Liver (tissue), 9 donors: ENCODE data around the gene HEXIM1. TPM values are rescaled to one million over a fixed set of nuclear protein-coding genes. Genes with fewer than 3 reads are reported as not detected.

ENCODE experiments used
- DNase-seq: peaks from one replicate; pipeline ENCODE4 v3.0.0-alpha.2; 2017; ENCODE audit warnings: low spot score
- H3K27ac ChIP-seq, 2 donors: one replicate each; pipeline ENCODE4 v1.7.0; 2013; ENCODE audit warnings: inconsistent platforms in 2 of 2, low read length in 2 of 2, control low read depth in 1 of 2, low read depth in 1 of 2, mild to moderate bottlenecking in 1 of 2
- H3K27me3 ChIP-seq, 4 donors: one replicate each; pipeline versions ENCODE4 v1.6.1 to v1.7.0; 2013; ENCODE audit warnings: low read length in 3 of 4, inconsistent platforms in 1 of 4, mild to moderate bottlenecking in 1 of 4, moderate library complexity in 1 of 4; ENCODE audit not compliant: control insufficient read depth in 4 of 4, insufficient read depth in 4 of 4
- H3K36me3 ChIP-seq, 4 donors: one replicate each; pipeline versions ENCODE4 v1.6.1 to v1.7.0; 2013; ENCODE audit warnings: low read length in 3 of 4, mild to moderate bottlenecking in 3 of 4, low read depth in 1 of 4, moderate library complexity in 1 of 4; ENCODE audit not compliant: control insufficient read depth in 4 of 4, insufficient read depth in 3 of 4
- H3K4me1 ChIP-seq, 4 donors: one replicate each; pipeline versions ENCODE4 v1.6.1 to v1.7.0; 2013; ENCODE audit warnings: low read length in 3 of 4, mild to moderate bottlenecking in 3 of 4, moderate library complexity in 1 of 4; ENCODE audit not compliant: control insufficient read depth in 4 of 4, insufficient read depth in 4 of 4
- H3K4me3 ChIP-seq, 3 donors: one replicate each; pipeline versions ENCODE4 v1.6.1 to v1.7.0; 2013; ENCODE audit warnings: low read length in 3 of 3, control low read depth in 1 of 3, low read depth in 1 of 3, mild to moderate bottlenecking in 1 of 3
- H3K9ac ChIP-seq, 2 donors: one replicate each; pipeline ENCODE4 v1.7.0; 2013; ENCODE audit warnings: low read length in 2 of 2, mild to moderate bottlenecking in 2 of 2, moderate library complexity in 2 of 2, control low read depth in 1 of 2, low read depth in 1 of 2
- H3K9me3 ChIP-seq, 4 donors: one replicate each; pipeline versions ENCODE4 v1.6.1 to v1.7.0; 2013; ENCODE audit warnings: low read length in 3 of 4; ENCODE audit not compliant: control insufficient read depth in 4 of 4
- CTCF ChIP-seq: fragments of 150-350 bp; IDR thresholded peaks from 2 replicates; pipeline ENCODE4 v1.5.1; 2017; ENCODE audit warnings: improper control_type of control experiment, low read depth, low read length; ENCODE audit not compliant: missing input control
- EGR1 ChIP-seq, 2 donors: IDR thresholded peaks; 2 replicates each; pipeline ENCODE4 v1.6.1; 2016 to 2018; ENCODE audit warnings: antibody characterized with exemption in 2 of 2, low read depth in 2 of 2
- FOXA1 ChIP-seq: IDR thresholded peaks from 2 replicates; pipeline ENCODE4 v1.6.1; 2016; ENCODE audit warnings: antibody characterized with exemption
- FOXA2 ChIP-seq: IDR thresholded peaks from 2 replicates; pipeline ENCODE4 v1.6.1; 2016; ENCODE audit warnings: antibody characterized with exemption
- GABPA ChIP-seq, 2 donors: IDR thresholded peaks in 1 of 2; conservative IDR thresholded peaks in 1 of 2; 2 replicates each; pipeline ENCODE4 v1.6.1; 2016; ENCODE audit warnings: antibody characterized with exemption in 2 of 2, mild to moderate bottlenecking in 1 of 2, moderate library complexity in 1 of 2
- HNF4A ChIP-seq, 2 donors: conservative IDR thresholded peaks; 2 replicates each; pipeline ENCODE4 v1.6.1; 2016; ENCODE audit warnings: antibody characterized with exemption in 2 of 2, mild to moderate bottlenecking in 2 of 2
- HNF4G ChIP-seq: IDR thresholded peaks from 2 replicates; pipeline ENCODE4 v1.6.1; 2016; ENCODE audit warnings: antibody characterized with exemption
- JUND ChIP-seq, 2 donors: IDR thresholded peaks; 2 replicates each; pipeline ENCODE4 v1.6.1; 2016; ENCODE audit warnings: antibody characterized with exemption in 2 of 2
- MAX ChIP-seq: IDR thresholded peaks from 2 replicates; pipeline ENCODE4 v1.6.1; 2016; ENCODE audit warnings: antibody characterized with exemption
- NR2F2 ChIP-seq: IDR thresholded peaks from 2 replicates; pipeline ENCODE4 v1.6.1; 2016; ENCODE audit warnings: antibody characterized with exemption
- RAD21 ChIP-seq, 2 donors: IDR thresholded peaks; 2 replicates each; pipeline ENCODE4 v1.6.1; 2016; ENCODE audit warnings: antibody characterized with exemption in 2 of 2, mild to moderate bottlenecking in 2 of 2
- RXRA ChIP-seq, 2 donors: IDR thresholded peaks; 2 replicates each; pipeline ENCODE4 v1.6.1; 2017 to 2018; ENCODE audit warnings: antibody characterized with exemption in 2 of 2, mild to moderate bottlenecking in 1 of 2
- SP1 ChIP-seq: IDR thresholded peaks from 2 replicates; pipeline ENCODE4 v1.6.1; 2018; ENCODE audit warnings: antibody characterized with exemption, mild to moderate bottlenecking
- TAF1 ChIP-seq: conservative IDR thresholded peaks from 2 replicates; pipeline ENCODE4 v1.6.1; 2016; ENCODE audit warnings: antibody characterized with exemption, mild to moderate bottlenecking
- YY1 ChIP-seq: IDR thresholded peaks from 2 replicates; pipeline ENCODE4 v1.6.1; 2016; ENCODE audit warnings: antibody characterized with exemption, mild to moderate bottlenecking
- WGBS: extraction: QIAGEN DNeasy Blood & Tissue Kit; methylation state at CpG from one replicate; pipeline ENCODE4 v1.1.7; 2013; 5-methylcytosine and 5-hydroxymethylcytosine counted together
- polyA plus RNA-seq, 2 donors: library from polyadenylated mRNA; stranded (reverse) in 1 of 2; unstranded in 1 of 2; fragments of 200-250 nt in 1 of 2; fragments of >200 nt in 1 of 2; fragmentation: Nextera tagmentation in 1 of 2; extraction: Ambion mirVana in 1 of 2; gene quantifications; one replicate each; pipeline versions ENCODE4 v1.2.1 to v1.2.3, GENCODE V29; 2013 to 2015
- total RNA-seq, 2 donors: library from RNA; depleted of rRNA; stranded (reverse); fragments of >200 nt; gene quantifications; one replicate each; pipeline ENCODE4 v1.2.3, GENCODE V29; 2014
- TF ChIP-seq, protein P1 (sequence below): IDR thresholded peaks from 2 replicates; pipeline ENCODE4 v1.6.1; 2016; ENCODE audit warnings: antibody characterized with exemption
- TF ChIP-seq, protein P2 (sequence below): IDR thresholded peaks from 2 replicates; pipeline ENCODE4 v1.6.1; 2016; ENCODE audit warnings: antibody characterized with exemption
- TF ChIP-seq, protein P3 (sequence below): IDR thresholded peaks from 2 replicates; pipeline ENCODE4 v1.6.1; 2016; ENCODE audit warnings: antibody characterized with exemption, mild to moderate bottlenecking
- donor health status: healthy.
- donor health status: healthy.
- donor health status: healthy.
- donor health status: healthy.
- donor health status: healthy.

HEXIM1 gene
- total and polyA plus RNA-seq, 4 donors: 7.4 to 14.3 (median 12.3) TPM

DNA sequence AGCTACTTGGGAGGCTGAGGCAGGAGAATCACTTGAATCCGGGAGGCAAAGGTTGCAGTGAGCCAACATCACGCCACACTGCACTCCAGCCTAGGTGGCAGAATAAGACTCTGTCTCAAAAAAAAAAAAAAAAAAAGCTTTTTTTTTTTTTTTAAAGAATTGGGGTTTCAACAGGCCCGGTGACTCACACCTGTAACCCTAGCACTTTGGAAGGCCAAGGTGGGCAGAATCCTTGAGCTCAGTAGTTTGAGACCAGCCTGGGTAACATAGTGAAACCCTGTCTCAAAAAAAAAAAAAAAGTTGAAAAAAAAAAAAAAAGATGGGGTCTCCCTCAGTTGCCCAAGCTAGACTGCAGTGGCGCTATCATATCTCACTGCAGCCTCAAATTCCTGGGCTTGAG lies 6.8 kb downstream of the HEXIM1 start:
- H3K9ac ChIP-seq: no peak overlapping the region
- DNase-seq: no peak
- H3K27ac ChIP-seq: no peak overlapping the region
- TF ChIP-seq FOXA2 (no peak), CTCF (no peak), MAX (no peak), HNF4A (conservative IDR thresholded peaks at IDR 0.05) (no peak), RXRA (IDR thresholded peaks at IDR 0.05) (no peak), FOXA1 (no peak), RAD21 (IDR thresholded peaks at IDR 0.05) (no peak), SP1 (no peak), YY1 (no peak), TAF1 (no peak), NR2F2 (no peak), EGR1 (IDR thresholded peaks at IDR 0.05; ENCODE audit: low read depth in 2 of 2) (no peak), GABPA (IDR thresholded peaks at IDR 0.05 in 1 of 2, conservative IDR thresholded peaks at IDR 0.05 in 1 of 2) (no peak)
- TF ChIP-seq, protein P1, sequence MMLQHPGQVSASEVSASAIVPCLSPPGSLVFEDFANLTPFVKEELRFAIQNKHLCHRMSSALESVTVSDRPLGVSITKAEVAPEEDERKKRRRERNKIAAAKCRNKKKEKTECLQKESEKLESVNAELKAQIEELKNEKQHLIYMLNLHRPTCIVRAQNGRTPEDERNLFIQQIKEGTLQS: no peak
- TF ChIP-seq, protein P2, sequence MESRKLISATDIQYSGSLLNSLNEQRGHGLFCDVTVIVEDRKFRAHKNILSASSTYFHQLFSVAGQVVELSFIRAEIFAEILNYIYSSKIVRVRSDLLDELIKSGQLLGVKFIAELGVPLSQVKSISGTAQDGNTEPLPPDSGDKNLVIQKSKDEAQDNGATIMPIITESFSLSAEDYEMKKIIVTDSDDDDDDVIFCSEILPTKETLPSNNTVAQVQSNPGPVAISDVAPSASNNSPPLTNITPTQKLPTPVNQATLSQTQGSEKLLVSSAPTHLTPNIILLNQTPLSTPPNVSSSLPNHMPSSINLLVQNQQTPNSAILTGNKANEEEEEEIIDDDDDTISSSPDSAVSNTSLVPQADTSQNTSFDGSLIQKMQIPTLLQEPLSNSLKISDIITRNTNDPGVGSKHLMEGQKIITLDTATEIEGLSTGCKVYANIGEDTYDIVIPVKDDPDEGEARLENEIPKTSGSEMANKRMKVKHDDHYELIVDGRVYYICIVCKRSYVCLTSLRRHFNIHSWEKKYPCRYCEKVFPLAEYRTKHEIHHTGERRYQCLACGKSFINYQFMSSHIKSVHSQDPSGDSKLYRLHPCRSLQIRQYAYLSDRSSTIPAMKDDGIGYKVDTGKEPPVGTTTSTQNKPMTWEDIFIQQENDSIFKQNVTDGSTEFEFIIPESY: no peak
- TF ChIP-seq, protein P3, sequence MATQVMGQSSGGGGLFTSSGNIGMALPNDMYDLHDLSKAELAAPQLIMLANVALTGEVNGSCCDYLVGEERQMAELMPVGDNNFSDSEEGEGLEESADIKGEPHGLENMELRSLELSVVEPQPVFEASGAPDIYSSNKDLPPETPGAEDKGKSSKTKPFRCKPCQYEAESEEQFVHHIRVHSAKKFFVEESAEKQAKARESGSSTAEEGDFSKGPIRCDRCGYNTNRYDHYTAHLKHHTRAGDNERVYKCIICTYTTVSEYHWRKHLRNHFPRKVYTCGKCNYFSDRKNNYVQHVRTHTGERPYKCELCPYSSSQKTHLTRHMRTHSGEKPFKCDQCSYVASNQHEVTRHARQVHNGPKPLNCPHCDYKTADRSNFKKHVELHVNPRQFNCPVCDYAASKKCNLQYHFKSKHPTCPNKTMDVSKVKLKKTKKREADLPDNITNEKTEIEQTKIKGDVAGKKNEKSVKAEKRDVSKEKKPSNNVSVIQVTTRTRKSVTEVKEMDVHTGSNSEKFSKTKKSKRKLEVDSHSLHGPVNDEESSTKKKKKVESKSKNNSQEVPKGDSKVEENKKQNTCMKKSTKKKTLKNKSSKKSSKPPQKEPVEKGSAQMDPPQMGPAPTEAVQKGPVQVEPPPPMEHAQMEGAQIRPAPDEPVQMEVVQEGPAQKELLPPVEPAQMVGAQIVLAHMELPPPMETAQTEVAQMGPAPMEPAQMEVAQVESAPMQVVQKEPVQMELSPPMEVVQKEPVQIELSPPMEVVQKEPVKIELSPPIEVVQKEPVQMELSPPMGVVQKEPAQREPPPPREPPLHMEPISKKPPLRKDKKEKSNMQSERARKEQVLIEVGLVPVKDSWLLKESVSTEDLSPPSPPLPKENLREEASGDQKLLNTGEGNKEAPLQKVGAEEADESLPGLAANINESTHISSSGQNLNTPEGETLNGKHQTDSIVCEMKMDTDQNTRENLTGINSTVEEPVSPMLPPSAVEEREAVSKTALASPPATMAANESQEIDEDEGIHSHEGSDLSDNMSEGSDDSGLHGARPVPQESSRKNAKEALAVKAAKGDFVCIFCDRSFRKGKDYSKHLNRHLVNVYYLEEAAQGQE: no peak
- H3K4me3 ChIP-seq: no peak overlapping the region
- peaks cover 5 to 41% (median 36%) of the 10 kb centered on the region in 4 donors for H3K4me1 ChIP-seq
- H3K27me3 ChIP-seq: no peaks in the 10 kb centered on the region
- H3K9me3 ChIP-seq: no peaks in the 10 kb centered on the region
- WGBS: 96% methylated on average over 4 of the region's 4 CpGs
- peaks cover 0 to 3% (median 0%) of the 10 kb centered on the region in 4 donors for H3K36me3 ChIP-seq

DNA sequence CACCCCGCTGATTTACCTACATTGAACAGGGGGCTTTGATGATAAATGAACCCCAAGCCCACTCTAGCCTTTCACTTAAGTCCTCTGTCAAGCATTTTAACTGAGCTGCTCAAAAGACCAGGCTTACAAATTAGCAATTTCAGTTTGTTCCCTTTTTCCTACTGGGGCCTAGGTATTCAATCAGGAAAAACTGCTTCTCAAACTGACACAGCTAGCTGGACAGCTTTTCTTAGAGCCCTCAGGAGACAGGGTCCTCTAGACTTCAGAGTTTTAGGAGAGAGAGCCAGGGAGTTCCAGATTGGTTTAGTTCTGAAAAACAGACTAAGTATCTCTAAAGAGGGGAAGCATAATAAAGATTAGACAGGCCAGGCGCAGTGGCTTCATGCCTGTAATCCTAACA lies 7.2 kb downstream of the HEXIM1 start:
- H3K4me3 ChIP-seq: no peak overlapping the region
- H3K9me3 ChIP-seq: no peaks in the 10 kb centered on the region
- no peak overlapping the region for H3K9ac ChIP-seq
- DNase-seq: no peak
- peaks cover 5 to 38% (median 35%) of the 10 kb centered on the region in 4 donors for H3K4me1 ChIP-seq
- no peak overlapping the region for H3K27ac ChIP-seq
- H3K36me3 ChIP-seq: peaks cover 0 to 3% (median 0%) of the 10 kb centered on the region in 4 donors
- no peaks in the 10 kb centered on the region for H3K27me3 ChIP-seq
- 98% methylated on average over 2 of the region's 2 CpGs for WGBS
- TF ChIP-seq TAF1 (no peak), CTCF (no peak), YY1 (no peak), FOXA2 (no peak), HNF4G (no peak), RAD21 (IDR thresholded peaks at IDR 0.05) (no peak), HNF4A (conservative IDR thresholded peaks at IDR 0.05) (no peak), MAX (no peak), JUND (IDR thresholded peaks at IDR 0.05) (no peak), SP1 (no peak), EGR1 (IDR thresholded peaks at IDR 0.05; ENCODE audit: low read depth in 2 of 2) (no peak), RXRA (IDR thresholded peaks at IDR 0.05) (no peak), GABPA (IDR thresholded peaks at IDR 0.05 in 1 of 2, conservative IDR thresholded peaks at IDR 0.05 in 1 of 2) (no peak)
- TF ChIP-seq, protein P1: no peak
- TF ChIP-seq, protein P2: no peak
